Measurements from ENCODE around the gene BCAS3.

BCAS3 gene

GRCh38 chr17:61057257-61057656 is 379.6 kb downstream of the BCAS3 start:
- no peaks in the 10 kb centered on the region for H3K4me1 ChIP-seq (ENCODE audit: control insufficient read depth, low read length)
- no peak overlapping the region for H3K27ac ChIP-seq (ENCODE audit: low read depth, low read length)
- H4K20me1 ChIP-seq (ENCODE audit: control insufficient read depth, insufficient read depth, low read depth, low read length) = no peaks in the 10 kb centered on the region
- H3F3A ChIP-seq (ENCODE audit: control insufficient read depth, insufficient read depth) = no peaks in the 10 kb centered on the region
- H3K79me2 ChIP-seq (ENCODE audit: control insufficient read depth, low read length) = no peaks in the 10 kb centered on the region
- no peaks in the 10 kb centered on the region; the same call in 1 of the 2 replicates for H3K27me3 ChIP-seq (ENCODE audit: control insufficient read depth, low read length)
- no peaks in the 10 kb centered on the region for H3K9me3 ChIP-seq (ENCODE audit: control insufficient read depth, insufficient read depth, low read length)
- TF ChIP-seq, protein P1, sequence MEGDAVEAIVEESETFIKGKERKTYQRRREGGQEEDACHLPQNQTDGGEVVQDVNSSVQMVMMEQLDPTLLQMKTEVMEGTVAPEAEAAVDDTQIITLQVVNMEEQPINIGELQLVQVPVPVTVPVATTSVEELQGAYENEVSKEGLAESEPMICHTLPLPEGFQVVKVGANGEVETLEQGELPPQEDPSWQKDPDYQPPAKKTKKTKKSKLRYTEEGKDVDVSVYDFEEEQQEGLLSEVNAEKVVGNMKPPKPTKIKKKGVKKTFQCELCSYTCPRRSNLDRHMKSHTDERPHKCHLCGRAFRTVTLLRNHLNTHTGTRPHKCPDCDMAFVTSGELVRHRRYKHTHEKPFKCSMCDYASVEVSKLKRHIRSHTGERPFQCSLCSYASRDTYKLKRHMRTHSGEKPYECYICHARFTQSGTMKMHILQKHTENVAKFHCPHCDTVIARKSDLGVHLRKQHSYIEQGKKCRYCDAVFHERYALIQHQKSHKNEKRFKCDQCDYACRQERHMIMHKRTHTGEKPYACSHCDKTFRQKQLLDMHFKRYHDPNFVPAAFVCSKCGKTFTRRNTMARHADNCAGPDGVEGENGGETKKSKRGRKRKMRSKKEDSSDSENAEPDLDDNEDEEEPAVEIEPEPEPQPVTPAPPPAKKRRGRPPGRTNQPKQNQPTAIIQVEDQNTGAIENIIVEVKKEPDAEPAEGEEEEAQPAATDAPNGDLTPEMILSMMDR (IDR thresholded peaks at IDR 0.05; ENCODE audit: low read depth, low read length, poor library complexity, severe bottlenecking) = no peak
- TF ChIP-seq EZH2phosphoT487 (IDR thresholded peaks at IDR 0.05; ENCODE audit: borderline replicate concordance, low read length) = no peak
- H3K9me2 ChIP-seq (replicated peaks; ENCODE audit: control insufficient read depth, low read length) = no peaks in the 10 kb centered on the region
- no peaks in the 10 kb centered on the region for H3K36me3 ChIP-seq (ENCODE audit: control insufficient read depth, low read length)
- H3K4me2 ChIP-seq (ENCODE audit: low read length) = no peak overlapping the region
- no peak overlapping the region for H3K4me3 ChIP-seq (ENCODE audit: low read length)

DNA sequence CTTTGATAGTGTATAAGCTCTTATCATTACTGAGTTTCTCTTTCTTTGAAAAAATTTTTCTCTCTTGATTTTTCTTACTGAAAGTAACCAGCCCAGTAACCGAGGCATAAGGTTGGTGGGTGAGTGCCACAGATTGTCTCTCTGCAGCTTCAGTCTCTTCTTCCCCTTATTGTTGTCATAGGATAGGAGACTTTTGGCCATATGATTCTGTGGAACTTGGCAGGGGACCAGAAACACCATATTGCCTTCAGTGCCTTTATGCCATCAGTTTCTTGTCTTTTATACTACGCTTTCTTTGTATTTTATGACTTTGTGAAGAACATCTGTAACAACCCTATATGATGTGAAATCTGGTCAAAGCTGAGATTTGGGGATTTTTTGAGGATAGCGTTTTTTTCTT is 380.4 kb downstream of the BCAS3 start:
- Histone ChIP-seq H3K4me3 (ENCODE audit: low read length) (no peak overlapping the region), H4K20me1 (ENCODE audit: control insufficient read depth, insufficient read depth, low read depth, low read length) (no peaks in the 10 kb centered on the region), H3F3A (ENCODE audit: control insufficient read depth, insufficient read depth) (no peaks in the 10 kb centered on the region), H3K79me2 (ENCODE audit: control insufficient read depth, low read length) (no peaks in the 10 kb centered on the region), H3K9me2 (replicated peaks; ENCODE audit: control insufficient read depth, low read length) (no peaks in the 10 kb centered on the region), H3K9me3 (ENCODE audit: control insufficient read depth, insufficient read depth, low read length) (no peaks in the 10 kb centered on the region), H3K4me1 (ENCODE audit: control insufficient read depth, low read length) (no peaks in the 10 kb centered on the region), H3K27me3 (ENCODE audit: control insufficient read depth, low read length) (no peaks in the 10 kb centered on the region; the same call in 1 of the 2 replicates), H3K4me2 (ENCODE audit: low read length) (no peak overlapping the region), H3K36me3 (ENCODE audit: control insufficient read depth, low read length) (no peaks in the 10 kb centered on the region), H3K27ac (ENCODE audit: low read depth, low read length) (no peak overlapping the region)
- TF ChIP-seq, protein P1 (IDR thresholded peaks at IDR 0.05; ENCODE audit: low read depth, low read length, poor library complexity, severe bottlenecking) = no peak
- no peak for TF ChIP-seq EZH2phosphoT487 (IDR thresholded peaks at IDR 0.05; ENCODE audit: borderline replicate concordance, low read length)

DNA sequence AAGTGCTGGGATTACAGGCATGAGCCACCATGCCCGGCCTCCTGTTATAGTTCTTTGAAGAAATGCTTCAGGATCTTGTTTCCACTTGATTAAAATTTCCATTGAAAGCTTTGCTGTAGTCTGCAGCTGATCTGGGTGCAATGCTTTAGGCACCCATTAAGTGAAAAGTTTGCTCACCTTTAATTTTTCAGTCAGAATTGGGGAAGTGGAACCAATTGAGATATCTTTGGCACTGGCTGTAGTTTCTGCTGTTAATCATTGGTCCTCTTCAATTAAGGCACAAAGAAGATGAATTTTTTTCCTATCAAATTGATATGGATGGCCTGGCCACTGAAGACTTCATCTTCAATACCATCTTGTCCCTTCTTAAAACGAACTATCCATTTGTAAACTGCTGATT is 385.9 kb downstream of the BCAS3 start:
- Histone ChIP-seq H3K4me2 (ENCODE audit: low read length) (no peak overlapping the region), H3K27ac (ENCODE audit: low read depth, low read length) (no peak overlapping the region), H3F3A (ENCODE audit: control insufficient read depth, insufficient read depth) (no peaks in the 10 kb centered on the region), H3K4me1 (ENCODE audit: control insufficient read depth, low read length) (no peaks in the 10 kb centered on the region), H3K9me3 (ENCODE audit: control insufficient read depth, insufficient read depth, low read length) (no peaks in the 10 kb centered on the region), H4K20me1 (ENCODE audit: control insufficient read depth, insufficient read depth, low read depth, low read length) (no peaks in the 10 kb centered on the region), H3K27me3 (ENCODE audit: control insufficient read depth, low read length) (peaks cover 6% of the 10 kb centered on the region), H3K36me3 (ENCODE audit: control insufficient read depth, low read length) (no peaks in the 10 kb centered on the region), H3K4me3 (ENCODE audit: low read length) (no peak overlapping the region), H3K79me2 (ENCODE audit: control insufficient read depth, low read length) (no peaks in the 10 kb centered on the region), H3K9me2 (replicated peaks; ENCODE audit: control insufficient read depth, low read length) (no peaks in the 10 kb centered on the region)
- TF ChIP-seq EZH2phosphoT487 (IDR thresholded peaks at IDR 0.05; ENCODE audit: borderline replicate concordance, low read length) = no peak
- TF ChIP-seq, protein P1 (IDR thresholded peaks at IDR 0.05; ENCODE audit: low read depth, low read length, poor library complexity, severe bottlenecking) = no peak

Measured in DOHH2 (cell line).